VCaP (cell line): ENCODE results near the gene PRPH2.

Source experiments
- H3K27ac ChIP-seq: fragments of 450-650 bp; 2 replicates; pipeline ENCODE4 v1.5.1; 2017
- CTCF ChIP-seq: fragments of 450-650 bp; conservative IDR thresholded peaks from 2 replicates; pipeline ENCODE4 v1.5.1; 2017; ENCODE audit warnings: mild to moderate bottlenecking, moderate library complexity

PRPH2 gene

GRCh38 chr6:42762426-42762859 lies 40.0 kb upstream of the PRPH2 start:
- no peak overlapping the region for H3K27ac ChIP-seq
- no peak for TF ChIP-seq CTCF

- TF ChIP-seq CTCF, result no peak
Observed at GRCh38 chr6:42761287-42762067, 39.1 kb upstream of the PRPH2 start.

GRCh38 chr6:42758756-42759430 lies 36.5 kb upstream of the PRPH2 start:
- H3K27ac ChIP-seq, result no peak overlapping the region
- no peak for TF ChIP-seq CTCF

More at GRCh38 chr6:42761287-42762067, 39.1 kb upstream of the PRPH2 start:
- no peak overlapping the region for H3K27ac ChIP-seq

GRCh38 chr6:42756722-42757121 lies 34.3 kb upstream of the PRPH2 start:
- no peak for TF ChIP-seq CTCF
- H3K27ac ChIP-seq, result no peak overlapping the region

GRCh38 chr6:42754759-42755158 lies 32.4 kb upstream of the PRPH2 start:
- H3K27ac ChIP-seq, result no peak overlapping the region
- no peak for TF ChIP-seq CTCF

GRCh38 chr6:42751055-42751454 lies 28.7 kb upstream of the PRPH2 start:
- TF ChIP-seq CTCF, result no peak
- no peak overlapping the region for H3K27ac ChIP-seq

GRCh38 chr6:42748203-42748898 lies 26.0 kb upstream of the PRPH2 start:
- H3K27ac ChIP-seq, result peak overlapping the region; percentile 91
- no peak for TF ChIP-seq CTCF
